Measurements from ENCODE around the gene BCL2L2. TPM values are rescaled to one million over a fixed set of nuclear protein-coding genes. Genes with fewer than 3 reads are reported as not detected.
A peak's percentile ranks its signal among the peaks of the same experiment; 100 is the strongest.

Gene BCL2L2
- total RNA-seq, 4 donors from 2014 or later, result 49.8 to 87.3 (median 56.5) TPM

- Histone ChIP-seq H3K36me3 (peaks cover 0 to 45% (median 0%) of the 10 kb centered on the region in 3 donors), H3K27me3 (no peaks in the 10 kb centered on the region), H3K9me3 (no peaks in the 10 kb centered on the region), H3K4me3 (no peak overlapping the region), H3K4me1 (peaks cover 0 to 54% (median 25%) of the 10 kb centered on the region in 4 donors), H3K27ac (peak overlapping the region in 2 of 4 donors; percentile 85 to 98)
- DNase-seq (ENCODE audit: low spot score in 2 of 2), result no peak
- WGBS, 2 donors, result 71 to 76% methylated on average over 3 of the region's 3 CpGs
- TF ChIP-seq EP300 (IDR thresholded peaks at IDR 0.05) (no peak), POLR2A (IDR thresholded peaks at IDR 0.05) (no peak)
- TF ChIP-seq, protein P1, sequence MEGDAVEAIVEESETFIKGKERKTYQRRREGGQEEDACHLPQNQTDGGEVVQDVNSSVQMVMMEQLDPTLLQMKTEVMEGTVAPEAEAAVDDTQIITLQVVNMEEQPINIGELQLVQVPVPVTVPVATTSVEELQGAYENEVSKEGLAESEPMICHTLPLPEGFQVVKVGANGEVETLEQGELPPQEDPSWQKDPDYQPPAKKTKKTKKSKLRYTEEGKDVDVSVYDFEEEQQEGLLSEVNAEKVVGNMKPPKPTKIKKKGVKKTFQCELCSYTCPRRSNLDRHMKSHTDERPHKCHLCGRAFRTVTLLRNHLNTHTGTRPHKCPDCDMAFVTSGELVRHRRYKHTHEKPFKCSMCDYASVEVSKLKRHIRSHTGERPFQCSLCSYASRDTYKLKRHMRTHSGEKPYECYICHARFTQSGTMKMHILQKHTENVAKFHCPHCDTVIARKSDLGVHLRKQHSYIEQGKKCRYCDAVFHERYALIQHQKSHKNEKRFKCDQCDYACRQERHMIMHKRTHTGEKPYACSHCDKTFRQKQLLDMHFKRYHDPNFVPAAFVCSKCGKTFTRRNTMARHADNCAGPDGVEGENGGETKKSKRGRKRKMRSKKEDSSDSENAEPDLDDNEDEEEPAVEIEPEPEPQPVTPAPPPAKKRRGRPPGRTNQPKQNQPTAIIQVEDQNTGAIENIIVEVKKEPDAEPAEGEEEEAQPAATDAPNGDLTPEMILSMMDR (IDR thresholded peaks at IDR 0.05), result no peak
These were observed 51.4 kb downstream of the BCL2L2 start for GRCh38 chr14:23358042-23358441.

DNA sequence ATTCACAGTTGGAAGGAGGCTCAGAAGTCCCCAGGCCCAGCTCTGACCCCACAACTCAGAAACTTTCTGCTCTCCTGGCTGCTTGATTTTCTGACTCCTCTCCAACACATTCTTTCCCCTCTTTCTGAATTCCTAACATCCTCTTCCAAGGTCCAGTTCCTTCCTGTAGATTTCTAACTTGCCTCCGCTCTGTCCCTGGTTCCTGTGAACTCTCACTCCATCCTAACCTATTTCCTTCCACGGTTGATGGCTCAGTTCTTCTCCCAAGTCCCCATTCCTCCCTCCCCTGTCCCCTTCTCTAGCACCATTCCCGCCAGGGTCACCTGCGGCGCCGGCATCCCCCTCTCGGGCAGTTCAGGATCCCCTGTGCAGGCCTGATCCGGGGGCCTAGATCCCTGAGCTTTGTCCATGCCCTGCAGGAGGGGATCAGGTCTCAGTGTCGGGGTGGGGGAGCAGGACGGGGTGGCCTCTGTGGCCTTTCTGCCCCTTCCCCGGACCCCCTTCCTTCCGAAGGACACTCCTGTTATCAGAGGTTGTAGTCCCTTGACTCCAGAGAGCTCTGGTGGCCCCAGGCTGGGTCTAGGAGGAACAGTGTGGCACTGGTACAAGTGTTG is 52.0 kb downstream of the BCL2L2 start:
- no peaks in the 10 kb centered on the region for H3K27me3 ChIP-seq
- peaks cover 0 to 56% (median 27%) of the 10 kb centered on the region in 4 donors for H3K4me1 ChIP-seq
- H3K4me3 ChIP-seq, result no peak overlapping the region
- WGBS, 2 donors, result 78 to 80% methylated on average over 12 of the region's 12 CpGs
- H3K36me3 ChIP-seq, result peaks cover 0 to 45% (median 0%) of the 10 kb centered on the region in 3 donors
- TF ChIP-seq POLR2A (IDR thresholded peaks at IDR 0.05) (no peak), EP300 (IDR thresholded peaks at IDR 0.05) (no peak)
- TF ChIP-seq, protein P1 (IDR thresholded peaks at IDR 0.05), result no peak
- no peaks in the 10 kb centered on the region for H3K9me3 ChIP-seq
- no peak for DNase-seq (ENCODE audit: low spot score in 2 of 2)
- peak overlapping the region in 3 of 4 donors; percentile 67 to 98 (median 85) for H3K27ac ChIP-seq

- H3K36me3 ChIP-seq, result peaks cover 0 to 45% (median 0%) of the 10 kb centered on the region in 3 donors
- peaks cover 0 to 62% (median 32%) of the 10 kb centered on the region in 4 donors for H3K4me1 ChIP-seq
- DNase-seq (ENCODE audit: low spot score in 2 of 2), result no peak
- TF ChIP-seq, protein P1 (IDR thresholded peaks at IDR 0.05), result no peak
- TF ChIP-seq POLR2A (IDR thresholded peaks at IDR 0.05) (no peak), EP300 (IDR thresholded peaks at IDR 0.05) (no peak)
- no peaks in the 10 kb centered on the region for H3K27me3 ChIP-seq
- H3K9me3 ChIP-seq, result no peaks in the 10 kb centered on the region
- WGBS, 2 donors, result 55 to 63% methylated on average over 4 to 10 of the region's 11 CpGs
- peak overlapping the region; percentile 54 to 98 (median 76) for H3K27ac ChIP-seq
- no peak overlapping the region for H3K4me3 ChIP-seq
These were observed 52.6 kb downstream of the BCL2L2 start for GRCh38 chr14:23359167-23359626.

DNA sequence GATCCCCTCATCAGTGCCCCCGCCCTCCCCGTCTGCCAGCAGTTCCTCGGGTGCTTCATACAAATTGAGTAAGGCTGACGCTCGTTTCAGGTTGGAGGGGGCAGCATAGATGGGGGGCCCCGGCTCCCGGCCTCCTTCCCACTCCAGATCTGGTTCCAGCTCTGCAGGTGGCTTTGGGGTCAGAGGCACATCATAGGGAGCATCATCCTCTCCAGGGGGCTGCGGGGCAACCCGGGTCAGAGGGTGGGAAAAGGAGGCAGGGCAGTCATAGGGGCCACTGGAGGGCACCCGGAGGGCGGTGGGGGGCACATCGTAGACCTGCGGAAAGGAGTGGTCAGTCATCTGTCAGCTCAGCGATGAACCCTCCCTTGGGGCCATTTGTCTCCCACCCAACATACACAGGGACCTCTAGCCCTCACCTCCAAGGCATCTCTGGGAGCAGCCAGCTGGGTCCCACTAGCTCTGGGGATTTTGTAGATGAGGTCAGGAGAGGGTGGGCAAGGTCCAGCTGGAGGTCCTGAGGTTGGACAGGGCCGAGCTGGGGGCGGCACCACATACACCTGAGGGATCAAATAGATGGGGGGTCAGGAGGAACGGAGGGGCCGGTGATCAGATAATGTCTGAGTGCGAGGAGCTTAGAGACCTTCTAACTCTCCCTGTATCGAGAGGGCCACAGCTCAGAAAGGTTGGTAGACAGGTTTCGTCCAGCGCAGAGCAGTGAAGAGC is 53.3 kb downstream of the BCL2L2 start:
- Histone ChIP-seq H3K36me3 (peaks cover 0 to 45% (median 0%) of the 10 kb centered on the region in 3 donors), H3K27ac (peak overlapping the region; percentile 54 to 98 (median 76)), H3K4me3 (no peak overlapping the region), H3K27me3 (no peaks in the 10 kb centered on the region), H3K9me3 (no peaks in the 10 kb centered on the region), H3K4me1 (peaks cover 0 to 69% (median 34%) of the 10 kb centered on the region in 4 donors)
- WGBS, 2 donors, result 68 to 79% methylated on average over 18 to 20 of the region's 22 CpGs
- TF ChIP-seq, protein P1 (IDR thresholded peaks at IDR 0.05), result no peak
- no peak for TF ChIP-seq POLR2A (IDR thresholded peaks at IDR 0.05)
- TF ChIP-seq EP300 (IDR thresholded peaks at IDR 0.05), result no peak
- DNase-seq (ENCODE audit: low spot score in 2 of 2), result no peak

- Histone ChIP-seq H3K4me3 (no peak overlapping the region), H3K9me3 (no peaks in the 10 kb centered on the region), H3K36me3 (peaks cover 0 to 45% (median 0%) of the 10 kb centered on the region in 3 donors), H3K27ac (peak overlapping the region; percentile 54 to 98 (median 76)), H3K4me1 (peaks cover 0 to 73% (median 34%) of the 10 kb centered on the region in 4 donors), H3K27me3 (no peaks in the 10 kb centered on the region)
- WGBS, 2 donors, result 38 to 43% methylated on average over 7 to 8 of the region's 11 CpGs
- DNase-seq (ENCODE audit: low spot score in 2 of 2), result no peak
- no peak for TF ChIP-seq EP300 (IDR thresholded peaks at IDR 0.05)
- TF ChIP-seq, protein P1 (IDR thresholded peaks at IDR 0.05), result peak in 4 of 5 experiments; percentile 34 to 39 (median 35)
These were observed 53.9 kb downstream of the BCL2L2 start for GRCh38 chr14:23360496-23360895.

Data from tibial nerve (tissue), 4 donors.